Measurements from ENCODE around the gene TMEM139. TPM values are rescaled to one million over a fixed set of nuclear protein-coding genes. Genes with fewer than 3 reads are reported as not detected.

TMEM139 gene
- total RNA-seq, 3 donors from 2014 or later (not counting 1 experiment from before 2014, with no cell fraction given) = not detected

GRCh38 chr7:143258831-143259230 is 25.9 kb upstream of the TMEM139 start:
- WGBS (ENCODE audit: insufficient coverage) = 46% methylated on average over 2 of the region's 2 CpGs
- peak overlapping the region; percentile 5 for H3K27ac ChIP-seq (ENCODE audit: low read length)
- Mint-ChIP-seq H3K36me3 (no peaks in the 10 kb centered on the region), H3K4me3 (peak overlapping the region; percentile 22), H3K9me3 (no peaks in the 10 kb centered on the region), H3K27me3 (ENCODE audit: low read depth in 2 of 2) (no peaks in the 10 kb centered on the region), H3K4me1 (peaks cover 9 to 15% of the 10 kb centered on the region in 2 donors), H3K27ac (no peak overlapping the region)
- no peak overlapping the region for H3K4me3 ChIP-seq (ENCODE audit: low read length)
- H3K27me3 ChIP-seq (ENCODE audit: control insufficient read depth, insufficient read depth, low read length) = no peaks in the 10 kb centered on the region
- DNase-seq (peak in 1 of 2 donors; percentile 48), ATAC-seq (no peak)
- intact Hi-C loops (cut with micrococcal nuclease) = no loop called here
- peaks cover 4% of the 10 kb centered on the region for H3K4me1 ChIP-seq (ENCODE audit: control insufficient read depth, insufficient read depth, low read length)
- H3K36me3 ChIP-seq (ENCODE audit: control insufficient read depth, insufficient read depth, low read length) = no peaks in the 10 kb centered on the region
- no peak for TF ChIP-seq CTCF (IDR thresholded peaks at IDR 0.05)
- peaks cover under 1% of the 10 kb centered on the region for H3K9me3 ChIP-seq (ENCODE audit: control insufficient read depth, insufficient read depth, low read length)

- Histone ChIP-seq H3K27ac (ENCODE audit: low read length) (no peak overlapping the region), H3K27me3 (ENCODE audit: control insufficient read depth, insufficient read depth, low read length) (no peaks in the 10 kb centered on the region), H3K4me1 (ENCODE audit: control insufficient read depth, insufficient read depth, low read length) (peaks cover 14% of the 10 kb centered on the region), H3K9me3 (ENCODE audit: control insufficient read depth, insufficient read depth, low read length) (no peaks in the 10 kb centered on the region), H3K4me3 (ENCODE audit: low read length) (no peak overlapping the region), H3K36me3 (ENCODE audit: control insufficient read depth, insufficient read depth, low read length) (peaks cover 2% of the 10 kb centered on the region)
- Mint-ChIP-seq H3K27me3 (ENCODE audit: low read depth in 2 of 2) (no peaks in the 10 kb centered on the region), H3K36me3 (no peaks in the 10 kb centered on the region), H3K4me3 (no peak overlapping the region), H3K4me1 (peaks cover 18 to 25% of the 10 kb centered on the region in 2 donors), H3K9me3 (no peaks in the 10 kb centered on the region), H3K27ac (no peak overlapping the region)
- no peak for TF ChIP-seq CTCF (IDR thresholded peaks at IDR 0.05)
- intact Hi-C loops (cut with micrococcal nuclease) = no loop called here
- DNase-seq (no peak), ATAC-seq (no peak)
- WGBS (ENCODE audit: insufficient coverage) = 93% methylated on average over 2 of the region's 2 CpGs
Observed at GRCh38 chr7:143259765-143260164, 25.0 kb upstream of the TMEM139 start.

GRCh38 chr7:143261901-143262300 is 22.9 kb upstream of the TMEM139 start:
- no peak for TF ChIP-seq CTCF (IDR thresholded peaks at IDR 0.05)
- Histone ChIP-seq H3K4me3 (ENCODE audit: low read length) (no peak overlapping the region), H3K4me1 (ENCODE audit: control insufficient read depth, insufficient read depth, low read length) (peaks cover 18% of the 10 kb centered on the region), H3K27ac (ENCODE audit: low read length) (no peak overlapping the region), H3K27me3 (ENCODE audit: control insufficient read depth, insufficient read depth, low read length) (no peaks in the 10 kb centered on the region), H3K36me3 (ENCODE audit: control insufficient read depth, insufficient read depth, low read length) (peaks cover 11% of the 10 kb centered on the region), H3K9me3 (ENCODE audit: control insufficient read depth, insufficient read depth, low read length) (no peaks in the 10 kb centered on the region)
- no peaks in the 10 kb centered on the region for H3K27me3 Mint-ChIP-seq (ENCODE audit: low read depth in 2 of 2)
- H3K4me3 Mint-ChIP-seq = peak overlapping the region; percentile 74
- 100% methylated on average over 1 of the region's 1 CpG for WGBS (ENCODE audit: insufficient coverage)
- intact Hi-C loops (cut with micrococcal nuclease) = no loop called here
- H3K27ac Mint-ChIP-seq = peak overlapping the region; percentile 7 to 22
- ATAC-seq (no peak), DNase-seq (no peak)
- H3K4me1 Mint-ChIP-seq = peaks cover 29 to 34% of the 10 kb centered on the region in 2 donors
- H3K9me3 Mint-ChIP-seq = no peaks in the 10 kb centered on the region
- no peaks in the 10 kb centered on the region for H3K36me3 Mint-ChIP-seq

Data from natural killer cell (primary cell).